Upper lobe of right lung (tissue), 1 donor: Measurements from ENCODE around the gene HDDC3. TPM values are rescaled to one million over a fixed set of nuclear protein-coding genes. Genes with fewer than 3 reads are reported as not detected.

Experiments
- ATAC-seq: fragments of 200-7000 bp; cut with Tn5 transposase; one replicate; pipeline ENCODE4 v1.9.1; 2020; ENCODE audit warnings: mild to moderate bottlenecking, moderate library complexity
- DNase-seq: peaks from one replicate; pipeline ENCODE4 v3.0.0-alpha.2; 2020
- H3K27ac ChIP-seq: fragments of 200-600 bp; one replicate; pipeline ENCODE4 v1.8.0; 2022
- H3K27me3 ChIP-seq: fragments of 200-600 bp; one replicate; pipeline ENCODE4 v1.8.0; 2022; ENCODE audit warnings: mild to moderate bottlenecking
- H3K36me3 ChIP-seq: fragments of 200-600 bp; one replicate; pipeline ENCODE4 v1.8.0; 2022
- H3K4me1 ChIP-seq: fragments of 200-600 bp; one replicate; pipeline ENCODE4 v1.8.0; 2022
- H3K4me3 ChIP-seq: fragments of 200-600 bp; one replicate; pipeline ENCODE4 v1.8.0; 2022; ENCODE audit warnings: mild to moderate bottlenecking
- H3K9me3 ChIP-seq: fragments of 200-600 bp; one replicate; pipeline ENCODE4 v1.8.0; 2022
- CTCF ChIP-seq: fragments of 200-600 bp; IDR thresholded peaks from one replicate; pipeline ENCODE4 v1.8.0; 2022; ENCODE audit warnings: antibody characterized with exemption
- intact Hi-C: fragments of 100-400 bp; cut with DNase I; formaldehyde crosslinking; loops from one replicate; pipeline ENCODE4 v1.11.0; 2022
- total RNA-seq: library from RNA; stranded (reverse); fragmentation: NEBNext Ultra II Directional; extraction: Animal tissue kit (Norgen Biotek cat#: 25700); gene quantifications from one replicate; pipeline ENCODE4 v1.2.1, GENCODE V29; 2021
- donor health status: DM: no; HTN: yes; CAD: no; lungs with severe emphysema.

HDDC3 gene
- total RNA-seq, 1 donor from 2014 or later = 12.4 TPM

- H3K9me3 ChIP-seq = no peaks in the 10 kb centered on the region
- peak overlapping the region; percentile 96 for H3K27ac ChIP-seq
- DNase-seq (peak; percentile 58), ATAC-seq (no peak)
- no peaks in the 10 kb centered on the region for H3K27me3 ChIP-seq
- intact Hi-C loops = no loop called here
- H3K4me3 ChIP-seq = no peak overlapping the region
- peaks cover 62% of the 10 kb centered on the region for H3K36me3 ChIP-seq
- TF ChIP-seq CTCF = no peak
- H3K4me1 ChIP-seq = peaks cover 30% of the 10 kb centered on the region
These were observed 49.4 kb downstream of the HDDC3 start for GRCh38 chr15:90882781-90883525.

GRCh38 chr15:90881978-90882721, 50.2 kb downstream of the HDDC3 start:
- no peaks in the 10 kb centered on the region for H3K27me3 ChIP-seq
- intact Hi-C loops = no loop called here
- no peak overlapping the region for H3K4me3 ChIP-seq
- ATAC-seq = no peak
- H3K36me3 ChIP-seq = peaks cover 62% of the 10 kb centered on the region
- peaks cover 30% of the 10 kb centered on the region for H3K4me1 ChIP-seq
- H3K27ac ChIP-seq = peak overlapping the region; percentile 17
- no peaks in the 10 kb centered on the region for H3K9me3 ChIP-seq
- peak; percentile 64 for DNase-seq
- TF ChIP-seq CTCF = no peak

- no peak for TF ChIP-seq CTCF
- Histone ChIP-seq H3K27me3 (no peaks in the 10 kb centered on the region), H3K4me1 (peaks cover 27% of the 10 kb centered on the region), H3K27ac (no peak overlapping the region), H3K4me3 (no peak overlapping the region), H3K36me3 (peaks cover 62% of the 10 kb centered on the region), H3K9me3 (no peaks in the 10 kb centered on the region)
- peak; percentile 67 for DNase-seq
- intact Hi-C loops = no loop called here
- ATAC-seq = no peak
These were observed 51.0 kb downstream of the HDDC3 start for GRCh38 chr15:90881181-90881977.

GRCh38 chr15:90880381-90881145, 51.8 kb downstream of the HDDC3 start:
- Histone ChIP-seq H3K36me3 (peaks cover 69% of the 10 kb centered on the region), H3K4me1 (peaks cover 19% of the 10 kb centered on the region), H3K27ac (no peak overlapping the region), H3K27me3 (no peaks in the 10 kb centered on the region), H3K4me3 (no peak overlapping the region), H3K9me3 (no peaks in the 10 kb centered on the region)
- no peak for ATAC-seq
- intact Hi-C loops = no loop called here
- no peak for DNase-seq
- TF ChIP-seq CTCF = no peak

Other genes with a start within 250 kb of the HDDC3 start
- gene BLM, start 215.2 kb downstream of the HDDC3 start, total RNA-seq = 1.5 TPM
- gene FURIN, start 64.0 kb downstream of the HDDC3 start, total RNA-seq = 104 TPM
- 48.0 TPM for gene FES, start 48.0 kb downstream of the HDDC3 start, total RNA-seq
- gene MAN2A2, start 29.2 kb downstream of the HDDC3 start, total RNA-seq = 94.0 TPM
- 60.9 TPM for gene UNC45A, start 2.7 kb upstream of the HDDC3 start, total RNA-seq
- 8.6 TPM for gene RCCD1, start 22.3 kb upstream of the HDDC3 start, total RNA-seq
- 4.6 TPM for gene PRC1, start 62.0 kb upstream of the HDDC3 start, total RNA-seq
- gene VPS33B, start 90.0 kb upstream of the HDDC3 start, total RNA-seq = 14.3 TPM
- gene SV2B, start 167.7 kb upstream of the HDDC3 start, total RNA-seq = 0.87 TPM